Measurements from ENCODE around the gene IGF1.

The IGF1 gene

DNA sequence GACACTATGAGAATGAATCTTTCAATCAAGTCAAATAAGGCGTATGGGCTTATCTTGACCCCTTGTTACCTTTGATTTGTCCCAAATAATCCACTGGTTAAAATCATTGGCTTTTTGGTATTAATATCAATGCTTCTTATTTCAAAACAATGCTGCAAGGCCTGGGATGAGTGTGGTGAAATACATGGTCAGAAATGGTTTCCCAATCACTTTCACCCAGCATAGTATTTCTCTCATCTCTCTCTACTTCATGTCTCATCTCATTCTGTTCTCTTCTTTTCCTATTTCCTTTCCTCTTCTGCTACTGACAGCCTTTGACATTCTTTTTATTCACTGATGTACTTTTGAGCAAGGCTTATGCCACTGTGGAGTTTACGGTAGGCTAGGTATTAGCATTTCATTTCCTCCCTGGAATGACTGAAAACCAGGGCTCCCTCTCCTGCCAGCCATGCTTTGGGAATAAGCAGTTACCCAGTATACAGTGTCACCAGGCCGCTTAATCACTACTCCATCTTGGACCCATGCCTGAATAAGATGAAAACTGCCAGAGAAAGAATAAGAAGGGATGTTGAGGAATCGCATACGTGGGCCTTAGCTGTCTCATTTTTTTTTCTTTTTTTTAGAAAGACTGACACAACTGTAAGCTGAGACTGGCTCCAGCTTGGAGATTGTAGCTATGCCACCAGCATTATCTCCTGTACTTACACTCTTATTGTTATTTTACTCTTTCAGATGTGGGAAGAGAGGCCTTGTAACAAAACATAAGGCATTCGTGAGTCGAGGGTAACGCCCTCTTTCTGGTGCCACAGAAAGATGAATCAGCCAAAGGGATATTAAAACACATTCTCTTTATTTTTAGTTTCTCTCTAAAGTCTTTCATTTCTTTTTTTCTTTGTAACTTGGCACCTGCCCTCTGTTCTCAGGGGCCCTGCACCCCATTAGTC is 53.5 kb downstream of the IGF1 start:
- peaks cover 2 to 5% of the 10 kb centered on the region in 2 donors for H3K9me3 Mint-ChIP-seq
- no peaks in the 10 kb centered on the region for H3K36me3 Mint-ChIP-seq (ENCODE audit: insufficient read depth)
- no peak overlapping the region for H3K4me3 Mint-ChIP-seq
- H3K27ac Mint-ChIP-seq, result no peak overlapping the region
- peaks cover 0 to 6% of the 10 kb centered on the region in 2 donors for H3K27me3 Mint-ChIP-seq
- H3K4me1 Mint-ChIP-seq (ENCODE audit: low read depth in 2 of 2), result peaks cover 0 to under 1% of the 10 kb centered on the region in 2 donors
- DNase-seq (no peak), ATAC-seq (replicated peaks) (no peak)

DNA sequence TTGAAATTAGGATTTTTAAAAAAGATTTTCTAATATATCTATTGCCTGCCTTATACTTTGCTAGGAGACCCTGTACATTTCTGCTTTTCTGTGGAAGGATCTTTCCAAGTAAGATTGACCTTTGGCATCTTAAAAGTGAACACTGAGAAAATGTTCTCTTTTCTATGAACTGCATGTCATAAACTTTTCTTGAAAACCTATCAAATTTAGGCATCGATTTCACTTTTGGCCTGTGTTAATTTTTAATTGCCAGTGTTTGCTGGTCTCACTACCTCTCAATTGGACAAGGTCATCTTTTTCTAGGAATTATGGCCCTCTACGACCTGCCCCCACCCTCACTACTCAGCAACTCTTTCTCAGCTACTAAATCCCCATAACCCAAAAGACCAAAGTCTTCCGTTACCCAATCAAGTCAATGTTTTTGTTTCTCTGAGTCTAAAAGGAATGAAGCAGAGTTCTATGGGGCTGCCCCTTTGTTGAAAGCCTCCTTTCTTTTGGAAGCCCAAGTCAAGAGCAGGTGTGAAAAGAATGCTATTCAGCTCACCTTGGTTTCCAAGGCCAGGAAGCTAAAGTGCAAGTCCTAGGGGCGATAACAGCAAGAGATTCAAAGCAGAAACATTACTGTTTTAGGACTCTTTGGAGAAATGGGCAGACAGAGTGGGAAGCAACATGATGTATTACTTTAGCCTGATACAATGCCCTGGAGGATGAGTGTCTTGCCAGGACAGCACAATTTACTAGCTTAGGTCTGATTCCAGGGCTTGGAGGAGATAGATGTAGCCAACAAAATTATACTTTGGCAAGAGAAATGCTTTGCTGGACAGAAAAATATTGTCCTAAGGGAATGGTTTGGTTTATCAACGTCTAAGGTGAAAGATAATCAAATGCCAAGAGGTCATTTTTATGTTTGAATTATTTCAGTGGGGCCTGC is 55.0 kb downstream of the IGF1 start:
- Mint-ChIP-seq H3K4me1 (ENCODE audit: low read depth in 2 of 2) (peaks cover 0 to 7% of the 10 kb centered on the region in 2 donors), H3K27ac (no peak overlapping the region), H3K9me3 (peaks cover 2 to 5% of the 10 kb centered on the region in 2 donors), H3K27me3 (no peaks in the 10 kb centered on the region), H3K36me3 (ENCODE audit: insufficient read depth) (no peaks in the 10 kb centered on the region), H3K4me3 (no peak overlapping the region)
- no peak for ATAC-seq (replicated peaks)
- DNase-seq, result no peak

DNA sequence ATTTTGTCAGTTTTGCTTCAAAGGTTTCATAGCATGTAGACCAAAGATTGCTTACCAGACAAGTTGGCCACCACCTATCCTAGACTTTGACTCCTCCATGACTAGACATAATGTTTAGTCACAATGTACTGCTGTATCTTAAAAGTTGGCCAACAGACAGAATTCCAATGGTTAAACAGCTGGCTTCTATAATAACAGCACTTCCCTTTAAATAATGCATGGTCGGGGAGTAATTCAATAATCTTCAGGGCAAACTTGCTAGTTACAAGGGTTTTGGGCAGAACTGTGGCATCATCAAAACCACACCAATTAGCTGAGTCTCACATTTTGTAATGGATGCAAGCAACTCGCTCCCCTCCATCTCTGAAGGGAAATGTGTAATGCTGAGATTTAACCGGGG is 56.9 kb downstream of the IGF1 start:
- no peak overlapping the region for H3K4me3 Mint-ChIP-seq
- ATAC-seq (replicated peaks) (no peak), DNase-seq (no peak)
- peaks cover 3 to 5% of the 10 kb centered on the region in 2 donors for H3K9me3 Mint-ChIP-seq
- peaks cover 0 to 7% of the 10 kb centered on the region in 2 donors for H3K4me1 Mint-ChIP-seq (ENCODE audit: low read depth in 2 of 2)
- H3K27ac Mint-ChIP-seq, result no peak overlapping the region
- no peaks in the 10 kb centered on the region for H3K36me3 Mint-ChIP-seq (ENCODE audit: insufficient read depth)
- no peaks in the 10 kb centered on the region for H3K27me3 Mint-ChIP-seq

DNA sequence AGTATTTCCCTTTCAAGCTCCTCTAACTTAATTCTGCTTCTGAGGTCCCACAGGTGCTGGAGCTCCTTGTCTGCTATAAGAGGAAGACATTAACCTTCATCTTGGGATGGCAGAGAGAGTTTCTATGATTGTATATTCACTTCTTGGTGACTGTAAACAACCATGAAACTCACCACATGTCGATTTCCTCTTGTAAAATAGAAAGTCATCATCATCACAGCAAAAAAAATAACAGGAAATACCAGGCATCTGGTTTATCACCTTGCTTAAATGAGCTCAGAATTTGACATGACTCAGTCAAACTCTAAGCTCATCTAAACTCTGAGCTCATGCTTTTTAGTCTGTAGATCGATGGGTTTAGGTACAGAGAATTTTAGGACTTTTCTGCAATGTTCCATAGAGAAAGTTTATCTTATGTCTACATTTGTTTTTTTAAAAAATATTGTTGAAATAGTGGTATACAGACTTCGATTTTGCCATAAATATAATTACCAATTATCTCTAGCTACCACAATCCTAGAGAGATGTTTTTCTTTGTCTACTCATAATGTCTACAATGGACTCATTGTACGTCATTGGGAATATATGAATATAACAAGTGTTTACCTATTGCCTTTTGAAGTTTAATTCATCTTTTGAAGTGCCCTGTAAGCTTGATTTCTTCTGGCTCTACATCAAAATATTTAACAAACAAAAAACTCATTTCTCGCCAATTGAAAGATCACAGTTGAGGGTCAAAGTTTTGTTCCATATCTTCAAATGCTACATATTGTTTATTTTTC is 58.4 kb downstream of the IGF1 start:
- ATAC-seq (replicated peaks), result peak; percentile 81
- peak overlapping the region in 1 of 2 donors; percentile 46 for H3K4me3 Mint-ChIP-seq
- H3K4me1 Mint-ChIP-seq (ENCODE audit: low read depth in 2 of 2), result peaks cover 0 to 7% of the 10 kb centered on the region in 2 donors
- no peak for DNase-seq
- H3K27ac Mint-ChIP-seq, result peak overlapping the region in 1 of 2 donors; percentile 74
- no peaks in the 10 kb centered on the region for H3K27me3 Mint-ChIP-seq
- no peaks in the 10 kb centered on the region for H3K36me3 Mint-ChIP-seq (ENCODE audit: insufficient read depth)
- peaks cover 5 to 6% of the 10 kb centered on the region in 2 donors for H3K9me3 Mint-ChIP-seq

DNA sequence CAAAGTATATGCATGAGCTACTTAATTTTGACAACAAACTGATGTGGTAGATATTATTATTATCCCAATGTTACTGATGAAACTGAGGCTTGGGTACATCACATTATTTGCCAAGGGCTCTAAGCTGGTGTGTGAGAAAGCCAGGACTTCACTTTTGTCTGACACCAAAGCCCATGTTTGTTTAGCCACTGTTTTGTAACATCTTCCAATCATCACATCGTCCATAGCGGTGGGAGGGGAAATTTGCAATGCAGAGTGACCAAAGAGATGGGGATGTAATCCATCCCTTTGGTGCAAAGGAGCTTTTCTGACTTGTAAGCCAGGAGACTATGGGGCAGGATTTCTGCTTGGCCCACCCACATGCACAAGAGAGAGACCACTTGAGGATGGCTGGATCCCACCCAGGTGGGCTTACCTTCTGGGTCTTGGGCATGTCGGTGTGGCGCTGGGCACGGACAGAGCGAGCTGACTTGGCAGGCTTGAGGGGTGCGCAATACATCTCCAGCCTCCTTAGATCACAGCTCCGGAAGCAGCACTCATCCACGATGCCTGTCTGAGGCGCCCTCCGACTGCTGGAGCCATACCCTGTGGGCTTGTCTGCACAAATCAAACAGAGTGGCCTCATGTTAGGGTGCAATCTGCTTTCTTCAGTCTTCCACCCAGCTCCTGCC is 61.1 kb downstream of the IGF1 start:
- DNase-seq (no peak), ATAC-seq (replicated peaks) (no peak)
- Mint-ChIP-seq H3K4me3 (no peak overlapping the region), H3K27me3 (peaks cover 0 to under 1% of the 10 kb centered on the region in 2 donors), H3K9me3 (peaks cover 0 to 4% of the 10 kb centered on the region in 2 donors), H3K36me3 (ENCODE audit: insufficient read depth) (no peaks in the 10 kb centered on the region), H3K4me1 (ENCODE audit: low read depth in 2 of 2) (peaks cover 0 to 7% of the 10 kb centered on the region in 2 donors), H3K27ac (no peak overlapping the region)

DNA sequence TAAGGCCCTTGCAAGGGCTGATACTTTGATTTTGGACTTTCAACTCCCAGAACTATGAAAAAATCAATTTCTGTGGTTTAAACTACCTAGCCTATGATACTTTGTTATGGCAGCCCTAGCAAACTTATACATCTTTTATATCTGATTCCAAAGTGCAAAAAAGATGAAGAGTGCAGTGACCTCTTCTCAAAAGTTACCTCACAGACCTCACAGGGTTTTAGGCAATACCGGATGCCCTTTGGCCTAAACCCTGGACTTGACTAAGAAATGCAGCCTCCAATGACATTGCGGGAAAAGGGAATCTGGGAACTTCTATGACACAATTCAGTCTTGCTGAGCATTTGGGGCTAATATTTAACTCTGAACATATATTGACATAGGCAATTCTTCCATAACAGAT is 63.3 kb downstream of the IGF1 start:
- H3K4me3 Mint-ChIP-seq, result no peak overlapping the region
- ATAC-seq (replicated peaks), result no peak
- peaks cover 0 to 4% of the 10 kb centered on the region in 2 donors for H3K9me3 Mint-ChIP-seq
- H3K36me3 Mint-ChIP-seq (ENCODE audit: insufficient read depth), result no peaks in the 10 kb centered on the region
- H3K4me1 Mint-ChIP-seq (ENCODE audit: low read depth in 2 of 2), result peaks cover 0 to 7% of the 10 kb centered on the region in 2 donors
- no peak overlapping the region for H3K27ac Mint-ChIP-seq
- no peak for DNase-seq
- H3K27me3 Mint-ChIP-seq, result peaks cover 0 to 6% of the 10 kb centered on the region in 2 donors

DNA sequence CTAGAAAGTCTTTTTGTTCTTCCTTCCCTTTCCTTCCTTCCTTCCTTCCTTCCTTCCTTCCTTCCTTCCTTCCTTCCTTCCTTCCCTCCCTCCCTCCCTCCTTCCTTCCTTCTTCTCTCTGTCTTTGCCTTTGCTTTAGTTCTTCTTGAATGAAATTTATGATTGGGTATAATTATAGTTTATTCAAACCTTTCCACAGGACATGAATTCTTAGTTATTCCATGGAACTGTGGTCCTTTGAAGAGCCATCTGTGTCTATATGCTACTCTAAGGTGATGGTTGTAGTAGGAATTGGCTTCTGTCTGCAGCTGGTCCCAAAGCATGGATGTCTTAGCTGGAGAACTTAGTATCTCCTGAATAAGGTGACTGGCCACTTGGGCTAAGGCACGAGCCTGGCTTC is 64.8 kb downstream of the IGF1 start:
- DNase-seq (no peak), ATAC-seq (replicated peaks) (no peak)
- H3K27me3 Mint-ChIP-seq, result peaks cover 0 to 6% of the 10 kb centered on the region in 2 donors
- no peak overlapping the region for H3K4me3 Mint-ChIP-seq
- H3K4me1 Mint-ChIP-seq (ENCODE audit: low read depth in 2 of 2), result no peaks in the 10 kb centered on the region
- peaks cover 0 to 4% of the 10 kb centered on the region in 2 donors for H3K9me3 Mint-ChIP-seq
- no peaks in the 10 kb centered on the region for H3K36me3 Mint-ChIP-seq (ENCODE audit: insufficient read depth)
- no peak overlapping the region for H3K27ac Mint-ChIP-seq

DNA sequence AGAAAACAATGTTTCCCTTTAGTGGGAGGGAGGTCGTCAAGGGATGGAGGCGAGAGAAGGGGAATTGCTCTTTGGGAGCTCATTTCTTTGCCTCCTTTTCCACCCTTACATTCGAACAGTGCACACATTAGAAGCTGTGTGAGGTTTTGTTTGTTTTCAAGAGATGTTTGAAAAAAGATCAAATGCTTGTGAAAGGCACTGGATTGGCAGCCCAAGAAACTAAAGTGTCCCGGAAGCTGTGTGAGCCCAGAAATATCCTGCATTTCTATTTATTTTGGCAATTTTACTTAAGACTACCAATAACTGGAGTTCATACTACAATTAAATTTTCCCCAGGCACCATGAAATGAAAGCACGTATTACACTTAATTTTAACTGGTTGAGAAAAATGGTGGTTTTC is 67.0 kb downstream of the IGF1 start:
- Mint-ChIP-seq H3K27ac (no peak overlapping the region), H3K9me3 (peaks cover 0 to 3% of the 10 kb centered on the region in 2 donors), H3K4me1 (ENCODE audit: low read depth in 2 of 2) (no peaks in the 10 kb centered on the region), H3K4me3 (no peak overlapping the region), H3K27me3 (peaks cover 0 to 6% of the 10 kb centered on the region in 2 donors), H3K36me3 (ENCODE audit: insufficient read depth) (no peaks in the 10 kb centered on the region)
- DNase-seq, result no peak
- ATAC-seq (replicated peaks), result no peak

DNA sequence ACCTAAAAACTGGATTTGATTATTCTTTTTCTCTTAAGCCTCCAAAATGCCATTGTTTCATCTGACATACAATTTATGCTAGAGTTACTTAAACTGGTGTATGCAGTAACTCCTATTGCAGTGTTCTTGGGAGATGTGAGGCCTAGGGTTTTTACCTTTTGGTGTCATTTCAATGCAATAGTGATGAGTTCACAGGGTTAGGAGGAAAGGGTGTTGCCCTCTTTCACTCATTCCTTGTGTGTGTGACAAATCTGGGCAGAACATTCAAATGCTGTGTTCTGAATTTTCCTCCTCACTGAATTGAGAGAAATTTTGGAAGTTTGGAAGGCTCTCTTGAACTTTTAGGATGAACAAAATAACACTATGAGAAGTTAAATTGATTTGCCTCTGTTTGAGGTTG is 69.9 kb downstream of the IGF1 start:
- ATAC-seq (replicated peaks) (no peak), DNase-seq (no peak)
- H3K4me3 Mint-ChIP-seq, result no peak overlapping the region
- no peaks in the 10 kb centered on the region for H3K36me3 Mint-ChIP-seq (ENCODE audit: insufficient read depth)
- peaks cover 6 to 8% of the 10 kb centered on the region in 2 donors for H3K27me3 Mint-ChIP-seq
- no peaks in the 10 kb centered on the region for H3K9me3 Mint-ChIP-seq
- H3K27ac Mint-ChIP-seq, result no peak overlapping the region
- no peaks in the 10 kb centered on the region for H3K4me1 Mint-ChIP-seq (ENCODE audit: low read depth in 2 of 2)

DNA sequence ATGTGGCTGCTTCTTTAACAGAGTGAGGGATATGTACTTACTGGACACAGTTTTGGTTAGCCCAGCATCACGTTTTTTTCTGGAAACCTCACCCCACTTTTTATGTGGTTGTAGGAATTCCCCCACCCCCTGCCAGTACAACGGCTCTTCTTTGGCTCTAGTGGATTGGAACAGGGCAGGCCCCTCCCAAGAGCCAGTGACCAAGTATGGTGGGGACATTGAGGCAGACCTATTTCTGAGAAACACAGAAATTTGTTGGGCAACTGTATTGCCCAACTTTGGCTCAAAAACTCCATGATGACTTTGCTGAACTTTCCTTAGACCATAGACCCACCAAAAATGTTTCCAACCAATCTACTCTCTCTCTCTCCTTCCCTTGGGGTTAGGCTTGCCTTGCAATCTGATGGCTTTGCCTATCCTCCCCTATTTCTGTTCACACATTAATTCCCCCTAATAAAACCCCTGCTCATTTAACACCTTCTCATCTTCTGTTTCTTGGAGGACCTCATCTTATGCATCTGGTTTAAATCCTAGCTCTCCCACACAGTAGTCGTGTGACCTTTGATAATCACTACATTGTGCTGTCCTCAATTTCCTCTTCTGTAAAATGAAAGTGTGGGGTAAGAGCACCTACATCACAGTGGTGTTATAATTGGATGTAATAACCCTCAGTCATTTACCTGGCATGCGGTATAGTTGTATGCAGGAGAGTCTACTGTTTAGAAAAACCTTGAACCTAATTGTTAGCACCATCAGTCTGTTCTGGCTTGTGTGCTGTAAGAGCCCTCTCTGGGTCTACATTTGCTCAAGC is 71.7 kb downstream of the IGF1 start:
- Mint-ChIP-seq H3K36me3 (ENCODE audit: insufficient read depth) (no peaks in the 10 kb centered on the region), H3K4me3 (no peak overlapping the region), H3K27me3 (peaks cover 5 to 14% of the 10 kb centered on the region in 2 donors), H3K27ac (no peak overlapping the region), H3K4me1 (ENCODE audit: low read depth in 2 of 2) (no peaks in the 10 kb centered on the region), H3K9me3 (no peaks in the 10 kb centered on the region)
- DNase-seq (no peak), ATAC-seq (replicated peaks) (no peak)

DNA sequence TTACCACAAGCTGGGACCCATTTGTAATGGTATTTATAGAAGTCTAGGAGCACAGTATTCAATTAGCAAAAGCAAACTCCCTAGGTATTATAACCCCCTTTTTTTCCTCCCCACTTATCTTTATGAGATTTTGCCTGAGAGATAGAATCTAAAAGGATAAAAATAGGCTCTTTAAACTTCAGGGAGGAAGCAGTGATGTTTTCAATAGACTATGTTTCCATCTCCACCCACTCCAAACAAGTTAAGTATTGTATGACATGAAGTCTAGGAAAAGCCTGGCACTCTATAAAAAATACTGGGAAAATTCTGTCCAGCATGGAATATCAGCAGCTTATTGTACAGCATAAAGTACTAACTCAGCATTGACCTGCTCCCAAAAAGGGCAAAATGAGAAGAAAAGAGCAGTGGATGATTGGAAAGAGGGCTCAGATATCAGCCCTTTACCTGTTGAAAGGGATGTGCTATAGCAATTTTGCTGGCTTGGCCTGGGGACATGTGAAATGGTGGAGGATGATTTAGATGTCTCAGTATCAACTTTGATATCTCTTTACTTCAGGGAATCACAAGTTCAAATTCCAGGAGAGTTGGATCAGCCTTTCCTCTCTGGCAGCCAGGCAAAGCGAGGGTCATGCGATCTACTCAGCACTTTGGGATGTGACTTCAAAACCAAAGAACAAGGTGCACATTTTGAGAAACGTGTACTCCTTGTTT is 72.4 kb downstream of the IGF1 start:
- Mint-ChIP-seq H3K4me1 (ENCODE audit: low read depth in 2 of 2) (no peaks in the 10 kb centered on the region), H3K27ac (no peak overlapping the region), H3K4me3 (no peak overlapping the region), H3K36me3 (ENCODE audit: insufficient read depth) (no peaks in the 10 kb centered on the region), H3K9me3 (no peaks in the 10 kb centered on the region), H3K27me3 (peaks cover 5 to 14% of the 10 kb centered on the region in 2 donors)
- ATAC-seq (replicated peaks) (no peak), DNase-seq (no peak)
